IMR-90 (cell line): ENCODE results near the gene EHBP1L1.

Experiments
- POLR2A ChIP-seq: IDR thresholded peaks from 2 replicates; pipeline ENCODE4 v1.6.1; 2012; ENCODE audit warnings: mild to moderate bottlenecking, low read depth, low read length
- RFX5 ChIP-seq: IDR thresholded peaks from 2 replicates; pipeline ENCODE4 v1.8.0; 2012; ENCODE audit warnings: low read depth, mild to moderate bottlenecking, low read length, moderate library complexity
- TF ChIP-seq, protein P1 (sequence below): conservative IDR thresholded peaks from 2 replicates; pipeline ENCODE4 v1.5.1; 2012; ENCODE audit warnings: mild to moderate bottlenecking, low read depth, low read length, improper control_type of control experiment

DNA sequence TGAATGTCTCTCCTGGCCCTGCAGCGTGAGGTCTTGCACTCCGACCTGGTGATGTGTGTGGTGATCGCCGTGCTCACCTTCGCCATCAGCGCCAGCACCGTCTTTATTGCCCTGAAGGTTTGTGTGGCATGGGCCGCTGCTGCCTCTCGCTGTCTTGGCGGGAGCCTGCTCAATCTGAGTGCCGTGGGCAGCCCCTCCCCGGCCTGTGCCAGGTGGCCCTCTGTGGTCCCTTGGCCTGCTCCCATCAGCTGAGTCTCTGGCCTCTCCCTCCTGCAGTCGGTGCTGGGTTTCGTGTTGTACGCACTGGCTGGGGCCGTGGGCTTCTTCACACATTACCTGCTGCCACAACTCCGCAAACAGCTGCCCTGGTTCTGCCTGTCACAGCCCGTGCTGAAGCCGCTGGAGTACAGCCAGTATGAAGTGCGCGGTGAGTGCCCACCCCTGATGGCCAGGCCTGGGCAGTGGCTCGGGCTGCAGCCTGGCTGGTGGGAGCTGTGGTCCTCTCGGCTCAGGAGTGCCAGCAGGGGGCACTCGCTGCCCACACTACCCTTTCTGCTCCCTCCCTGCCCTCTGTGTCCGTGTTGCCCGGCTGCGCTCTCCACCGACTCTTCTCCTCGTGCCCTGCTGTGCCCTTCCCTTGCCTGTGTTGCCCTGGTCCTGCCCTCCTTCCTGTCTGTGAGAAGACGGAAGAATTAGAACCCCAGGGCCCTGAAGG, 49.9 kb downstream of the EHBP1L1 start:
- TF ChIP-seq RFX5: no peak
- TF ChIP-seq, protein P1, sequence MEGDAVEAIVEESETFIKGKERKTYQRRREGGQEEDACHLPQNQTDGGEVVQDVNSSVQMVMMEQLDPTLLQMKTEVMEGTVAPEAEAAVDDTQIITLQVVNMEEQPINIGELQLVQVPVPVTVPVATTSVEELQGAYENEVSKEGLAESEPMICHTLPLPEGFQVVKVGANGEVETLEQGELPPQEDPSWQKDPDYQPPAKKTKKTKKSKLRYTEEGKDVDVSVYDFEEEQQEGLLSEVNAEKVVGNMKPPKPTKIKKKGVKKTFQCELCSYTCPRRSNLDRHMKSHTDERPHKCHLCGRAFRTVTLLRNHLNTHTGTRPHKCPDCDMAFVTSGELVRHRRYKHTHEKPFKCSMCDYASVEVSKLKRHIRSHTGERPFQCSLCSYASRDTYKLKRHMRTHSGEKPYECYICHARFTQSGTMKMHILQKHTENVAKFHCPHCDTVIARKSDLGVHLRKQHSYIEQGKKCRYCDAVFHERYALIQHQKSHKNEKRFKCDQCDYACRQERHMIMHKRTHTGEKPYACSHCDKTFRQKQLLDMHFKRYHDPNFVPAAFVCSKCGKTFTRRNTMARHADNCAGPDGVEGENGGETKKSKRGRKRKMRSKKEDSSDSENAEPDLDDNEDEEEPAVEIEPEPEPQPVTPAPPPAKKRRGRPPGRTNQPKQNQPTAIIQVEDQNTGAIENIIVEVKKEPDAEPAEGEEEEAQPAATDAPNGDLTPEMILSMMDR: peak; percentile 49
- no peak for TF ChIP-seq POLR2A
